OCI-LY1 (cell line): ENCODE data around the gene CTNNBL1.

ENCODE experiments used
- H2AFZ ChIP-seq: fragments of 200-600 bp; sonication (generic), shearing (Covaris generic); 2 replicates; pipeline ENCODE4 v1.6.0; 2014; ENCODE audit warnings: antibody characterized with exemption, mild to moderate bottlenecking, low read length
- H3F3A ChIP-seq: fragments of 200-600 bp; sonication (generic), shearing (Covaris generic); 2 replicates; pipeline ENCODE4 v1.6.0; 2014; ENCODE audit warnings: mild to moderate bottlenecking, antibody characterized with exemption, low read length, moderate library complexity; ENCODE audit not compliant: insufficient read depth
- H3K27ac ChIP-seq: fragments of 200-600 bp; sonication (generic); 2 replicates; pipeline ENCODE4 v1.5.1; 2014; ENCODE audit warnings: low read length, mixed run types, mild to moderate bottlenecking, low read depth; ENCODE audit not compliant: poor library complexity, severe bottlenecking
- H3K27me3 ChIP-seq: fragments of 200-600 bp; sonication (generic); 2 replicates; pipeline ENCODE4 v1.6.0; 2014; ENCODE audit warnings: antibody characterized with exemption, mild to moderate bottlenecking, low read length, moderate library complexity; ENCODE audit not compliant: insufficient read depth
- H3K36me3 ChIP-seq: fragments of 200-600 bp; sonication (generic); 2 replicates; pipeline ENCODE4 v1.6.1; 2014; ENCODE audit warnings: mild to moderate bottlenecking, antibody characterized with exemption, low read length, moderate library complexity, mixed read lengths; ENCODE audit not compliant: insufficient read depth
- H3K4me1 ChIP-seq: fragments of 200-600 bp; sonication (generic); 2 replicates; pipeline ENCODE4 v1.5.1; 2014; ENCODE audit warnings: mild to moderate bottlenecking, low read length, moderate library complexity; ENCODE audit not compliant: insufficient read depth, severe bottlenecking
- H3K4me2 ChIP-seq: fragments of 200-600 bp; sonication (generic), shearing (Covaris generic); 2 replicates; pipeline ENCODE4 v1.6.1; 2014; ENCODE audit warnings: low read length
- H3K4me3 ChIP-seq: fragments of 200-600 bp; sonication (generic); 2 replicates; pipeline ENCODE4 v1.5.1; 2014; ENCODE audit warnings: low read length, low read depth, mild to moderate bottlenecking, mixed read lengths; ENCODE audit not compliant: poor library complexity, severe bottlenecking
- H3K79me2 ChIP-seq: fragments of 200-600 bp; shearing (Covaris generic); 2 replicates; pipeline ENCODE4 v1.6.1; 2016; ENCODE audit warnings: mixed run types, low read length, mixed read lengths; ENCODE audit not compliant: insufficient read depth
- H3K9ac ChIP-seq: fragments of 200-600 bp; sonication (generic), shearing (Covaris generic); 2 replicates; pipeline ENCODE4 v1.6.1; 2014; ENCODE audit warnings: mild to moderate bottlenecking, low read length, mixed read lengths
- H3K9me2 ChIP-seq: fragments of 200-600 bp; sonication (generic), shearing (Covaris generic); 2 replicates; pipeline ENCODE4 v1.6.1; 2014; ENCODE audit warnings: low read depth, mild to moderate bottlenecking, low read length, mixed read lengths
- H3K9me3 ChIP-seq: fragments of 200-600 bp; shearing (Covaris generic); 2 replicates; pipeline ENCODE4 v1.6.1; 2014; ENCODE audit warnings: low read length, mixed read lengths
- H4K20me1 ChIP-seq: fragments of 200-600 bp; sonication (generic), shearing (Covaris generic); 2 replicates; pipeline ENCODE4 v1.6.0; 2016; ENCODE audit warnings: mild to moderate bottlenecking, low read length; ENCODE audit not compliant: insufficient read depth
- EZH2 ChIP-seq: fragments of 200-600 bp; sonication (generic), shearing (Covaris generic); IDR thresholded peaks from 2 replicates; pipeline ENCODE4 v1.8.0; 2017; ENCODE audit warnings: borderline replicate concordance, mixed run types, mild to moderate bottlenecking, antibody characterized with exemption, low read length, moderate library complexity, mixed read lengths
- TF ChIP-seq, protein P1 (sequence below): fragments of 200-600 bp; sonication (generic), shearing (Covaris generic); IDR thresholded peaks from 2 replicates; pipeline ENCODE4 v1.5.1; 2017; ENCODE audit warnings: mild to moderate bottlenecking, antibody characterized with exemption, low read length, moderate library complexity, mixed read lengths

Gene CTNNBL1

DNA sequence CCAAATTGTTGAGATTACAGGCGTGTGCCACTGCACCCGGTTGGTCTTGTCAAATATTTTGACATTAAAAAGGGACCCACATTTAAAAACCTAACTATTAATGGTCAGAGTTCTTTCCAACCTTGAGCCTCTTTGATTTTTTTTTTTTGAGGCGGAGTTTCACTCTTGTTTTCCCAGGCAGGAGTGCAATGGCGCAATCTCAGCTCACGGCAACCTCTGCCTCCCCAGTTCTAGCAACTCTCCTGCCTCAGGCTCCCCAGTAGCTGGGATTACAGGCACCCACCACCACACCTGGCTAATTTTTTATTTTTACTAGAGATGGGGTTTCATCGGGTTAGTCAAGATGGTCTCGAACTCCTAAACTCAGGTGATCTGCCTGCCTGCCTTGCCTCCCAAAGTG lies 31.3 kb downstream of the CTNNBL1 start:
- no peaks in the 10 kb centered on the region for H3K27me3 ChIP-seq
- H3K79me2 ChIP-seq: peaks cover 6% of the 10 kb centered on the region; the same call in 1 of the 2 replicates
- no peak overlapping the region for H3K4me2 ChIP-seq
- H4K20me1 ChIP-seq: no peaks in the 10 kb centered on the region
- no peaks in the 10 kb centered on the region for H3K9me2 ChIP-seq
- TF ChIP-seq EZH2: no peak
- TF ChIP-seq, protein P1, sequence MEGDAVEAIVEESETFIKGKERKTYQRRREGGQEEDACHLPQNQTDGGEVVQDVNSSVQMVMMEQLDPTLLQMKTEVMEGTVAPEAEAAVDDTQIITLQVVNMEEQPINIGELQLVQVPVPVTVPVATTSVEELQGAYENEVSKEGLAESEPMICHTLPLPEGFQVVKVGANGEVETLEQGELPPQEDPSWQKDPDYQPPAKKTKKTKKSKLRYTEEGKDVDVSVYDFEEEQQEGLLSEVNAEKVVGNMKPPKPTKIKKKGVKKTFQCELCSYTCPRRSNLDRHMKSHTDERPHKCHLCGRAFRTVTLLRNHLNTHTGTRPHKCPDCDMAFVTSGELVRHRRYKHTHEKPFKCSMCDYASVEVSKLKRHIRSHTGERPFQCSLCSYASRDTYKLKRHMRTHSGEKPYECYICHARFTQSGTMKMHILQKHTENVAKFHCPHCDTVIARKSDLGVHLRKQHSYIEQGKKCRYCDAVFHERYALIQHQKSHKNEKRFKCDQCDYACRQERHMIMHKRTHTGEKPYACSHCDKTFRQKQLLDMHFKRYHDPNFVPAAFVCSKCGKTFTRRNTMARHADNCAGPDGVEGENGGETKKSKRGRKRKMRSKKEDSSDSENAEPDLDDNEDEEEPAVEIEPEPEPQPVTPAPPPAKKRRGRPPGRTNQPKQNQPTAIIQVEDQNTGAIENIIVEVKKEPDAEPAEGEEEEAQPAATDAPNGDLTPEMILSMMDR: no peak
- no peak overlapping the region for H3K9ac ChIP-seq
- H3K27ac ChIP-seq: no peak overlapping the region
- peaks cover 6% of the 10 kb centered on the region for H3K4me1 ChIP-seq
- 0 out of 2 replicates have a peak, but pooled peaks cover 3% of the 10 kb centered on the region for H3K9me3 ChIP-seq
- H3K4me3 ChIP-seq: no peak overlapping the region
- no peaks in the 10 kb centered on the region for H3K36me3 ChIP-seq
- no peaks in the 10 kb centered on the region for H3F3A ChIP-seq
- no peak overlapping the region for H2AFZ ChIP-seq

DNA sequence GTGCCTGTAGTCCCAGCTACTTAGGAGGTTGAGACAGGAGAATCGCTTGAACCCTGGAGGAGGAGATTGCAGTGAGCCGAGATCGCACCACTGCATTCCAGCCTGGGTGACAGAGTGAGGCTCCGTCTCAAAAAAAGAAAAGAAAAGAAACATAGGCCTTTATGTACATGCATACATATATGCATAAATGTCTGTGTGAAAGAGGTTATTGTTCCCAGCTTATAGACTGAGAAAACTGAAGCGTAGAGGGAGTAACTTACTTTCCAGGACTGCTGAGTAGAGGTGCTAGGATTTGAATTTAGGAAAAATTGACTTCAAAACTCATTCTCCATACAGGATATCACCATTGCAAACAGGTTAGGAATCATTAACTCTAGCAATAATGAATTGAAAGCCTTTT lies 32.0 kb downstream of the CTNNBL1 start:
- Histone ChIP-seq H3F3A (no peaks in the 10 kb centered on the region), H3K4me1 (peaks cover 6% of the 10 kb centered on the region), H3K36me3 (no peaks in the 10 kb centered on the region), H3K9me3 (0 out of 2 replicates have a peak, but pooled peaks cover 3% of the 10 kb centered on the region), H3K79me2 (peaks cover 6% of the 10 kb centered on the region; the same call in 1 of the 2 replicates), H4K20me1 (no peaks in the 10 kb centered on the region), H3K9me2 (no peaks in the 10 kb centered on the region), H3K4me3 (no peak overlapping the region), H2AFZ (no peak overlapping the region), H3K27ac (no peak overlapping the region), H3K9ac (no peak overlapping the region), H3K4me2 (no peak overlapping the region), H3K27me3 (no peaks in the 10 kb centered on the region)
- TF ChIP-seq EZH2: no peak
- TF ChIP-seq, protein P1: no peak

DNA sequence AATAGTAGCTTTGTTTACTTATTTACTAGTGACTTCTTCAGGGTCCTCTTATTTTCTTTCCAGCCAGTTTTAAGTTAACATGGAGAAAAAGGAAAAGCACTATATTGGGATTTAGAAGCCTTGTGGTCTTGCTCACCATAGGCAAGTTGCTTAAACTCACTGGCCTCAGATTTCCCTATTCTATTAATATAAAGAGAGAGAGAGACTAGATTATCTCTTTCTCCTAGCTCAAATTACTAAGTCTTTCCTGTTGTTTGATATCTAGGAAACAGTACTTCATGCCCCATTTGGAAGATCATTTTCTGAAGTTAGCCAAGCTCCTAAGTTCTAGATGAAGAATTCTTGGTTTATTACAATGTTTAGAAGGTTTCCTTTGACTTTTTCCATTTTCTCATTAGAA lies 32.5 kb downstream of the CTNNBL1 start:
- no peak overlapping the region for H3K4me2 ChIP-seq
- 0 out of 2 replicates have a peak, but pooled peaks cover 3% of the 10 kb centered on the region for H3K9me3 ChIP-seq
- peaks cover 3% of the 10 kb centered on the region; the same call in 1 of the 2 replicates for H3K79me2 ChIP-seq
- H4K20me1 ChIP-seq: no peaks in the 10 kb centered on the region
- H3K27me3 ChIP-seq: no peaks in the 10 kb centered on the region
- TF ChIP-seq, protein P1: no peak
- no peak for TF ChIP-seq EZH2
- H3K27ac ChIP-seq: no peak overlapping the region
- H3K36me3 ChIP-seq: no peaks in the 10 kb centered on the region
- no peak overlapping the region for H3K9ac ChIP-seq
- peaks cover 6% of the 10 kb centered on the region for H3K4me1 ChIP-seq
- H3K4me3 ChIP-seq: no peak overlapping the region
- H3F3A ChIP-seq: no peaks in the 10 kb centered on the region
- H3K9me2 ChIP-seq: no peaks in the 10 kb centered on the region
- H2AFZ ChIP-seq: no peak overlapping the region
